Left ventricle myocardium inferior (tissue), 1 donor: ENCODE results near the gene DOCK8. TPM values are rescaled to one million over a fixed set of nuclear protein-coding genes. Genes with fewer than 3 reads are reported as not detected.

Experiments
- DNase-seq: peaks from one replicate; pipeline ENCODE4 v3.0.0-alpha.2; 2020
- H3K27ac ChIP-seq: fragments of 200-600 bp; replicated peaks from 2 replicates; pipeline ENCODE4 v1.8.0; 2021
- H3K27me3 ChIP-seq: fragments of 200-600 bp; 2 replicates; pipeline ENCODE4 v1.8.0; 2021; ENCODE audit warnings: low read depth
- H3K36me3 ChIP-seq: fragments of 200-600 bp; 2 replicates; pipeline ENCODE4 v1.8.0; 2021
- H3K4me1 ChIP-seq: fragments of 200-600 bp; 2 replicates; pipeline ENCODE4 v1.8.0; 2021
- H3K4me3 ChIP-seq: fragments of 200-600 bp; 2 replicates; pipeline ENCODE4 v1.8.0; 2021; ENCODE audit warnings: mild to moderate bottlenecking, moderate library complexity
- H3K9me3 ChIP-seq: fragments of 200-600 bp; replicated peaks from 2 replicates; pipeline ENCODE4 v1.8.0; 2021
- intact Hi-C: fragments of 100-400 bp; cut with micrococcal nuclease; formaldehyde crosslinking; loops from one replicate; pipeline ENCODE4 v1.11.0; 2022
- total RNA-seq: library from RNA; stranded (reverse); fragmentation: NEBNext Ultra II Directional; extraction: Animal tissue kit (Norgen Biotek cat#: 25700); gene quantifications from one replicate; pipeline ENCODE4 v1.2.1, GENCODE V29; 2021
- TF ChIP-seq, protein P1 (sequence below): fragments of 200-600 bp; IDR thresholded peaks from 2 replicates; pipeline ENCODE4 v1.8.0; 2021; ENCODE audit warnings: antibody characterized with exemption, mild to moderate bottlenecking, borderline replicate concordance
- donor health status: DM: no; HTN: yes; CAD: no; lungs with severe emphysema.

The DOCK8 gene
- total RNA-seq, 1 donor from 2014 or later, result 3.7 TPM

DNA sequence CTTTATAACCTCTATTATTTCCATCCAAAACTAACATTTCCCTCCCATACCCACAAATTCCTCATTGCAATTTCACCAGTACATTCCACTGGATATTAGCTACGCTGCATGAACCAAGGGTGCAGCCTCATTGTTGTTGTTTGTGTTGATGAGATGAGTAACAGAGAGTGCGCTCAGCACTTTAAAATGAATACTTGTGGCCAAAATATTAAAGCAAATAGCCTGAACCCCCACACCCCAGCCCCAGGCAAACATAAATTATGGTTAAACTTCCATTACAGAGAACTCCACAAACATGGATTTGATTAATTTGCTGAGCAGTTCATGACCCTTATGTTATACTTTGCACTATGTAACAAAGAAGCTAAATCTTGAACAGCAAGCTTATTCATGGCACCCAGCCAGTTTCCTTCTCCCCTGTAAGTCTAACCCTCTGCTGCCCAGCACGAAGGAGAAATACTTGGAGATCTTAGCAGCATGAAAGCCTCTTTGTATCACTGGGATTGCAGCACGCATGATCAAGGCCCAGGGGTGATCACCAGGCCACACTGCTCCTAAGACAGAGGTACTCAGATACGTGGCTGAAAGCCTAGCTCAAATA is 205.0 kb downstream of the DOCK8 start:
- Histone ChIP-seq H3K4me3 (no peak overlapping the region), H3K27ac (no peak overlapping the region), H3K27me3 (no peaks in the 10 kb centered on the region), H3K4me1 (no peaks in the 10 kb centered on the region), H3K36me3 (no peaks in the 10 kb centered on the region), H3K9me3 (no peaks in the 10 kb centered on the region)
- intact Hi-C loops, result no loop called here
- TF ChIP-seq, protein P1, sequence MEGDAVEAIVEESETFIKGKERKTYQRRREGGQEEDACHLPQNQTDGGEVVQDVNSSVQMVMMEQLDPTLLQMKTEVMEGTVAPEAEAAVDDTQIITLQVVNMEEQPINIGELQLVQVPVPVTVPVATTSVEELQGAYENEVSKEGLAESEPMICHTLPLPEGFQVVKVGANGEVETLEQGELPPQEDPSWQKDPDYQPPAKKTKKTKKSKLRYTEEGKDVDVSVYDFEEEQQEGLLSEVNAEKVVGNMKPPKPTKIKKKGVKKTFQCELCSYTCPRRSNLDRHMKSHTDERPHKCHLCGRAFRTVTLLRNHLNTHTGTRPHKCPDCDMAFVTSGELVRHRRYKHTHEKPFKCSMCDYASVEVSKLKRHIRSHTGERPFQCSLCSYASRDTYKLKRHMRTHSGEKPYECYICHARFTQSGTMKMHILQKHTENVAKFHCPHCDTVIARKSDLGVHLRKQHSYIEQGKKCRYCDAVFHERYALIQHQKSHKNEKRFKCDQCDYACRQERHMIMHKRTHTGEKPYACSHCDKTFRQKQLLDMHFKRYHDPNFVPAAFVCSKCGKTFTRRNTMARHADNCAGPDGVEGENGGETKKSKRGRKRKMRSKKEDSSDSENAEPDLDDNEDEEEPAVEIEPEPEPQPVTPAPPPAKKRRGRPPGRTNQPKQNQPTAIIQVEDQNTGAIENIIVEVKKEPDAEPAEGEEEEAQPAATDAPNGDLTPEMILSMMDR, result no peak
- DNase-seq, result no peak

DNA sequence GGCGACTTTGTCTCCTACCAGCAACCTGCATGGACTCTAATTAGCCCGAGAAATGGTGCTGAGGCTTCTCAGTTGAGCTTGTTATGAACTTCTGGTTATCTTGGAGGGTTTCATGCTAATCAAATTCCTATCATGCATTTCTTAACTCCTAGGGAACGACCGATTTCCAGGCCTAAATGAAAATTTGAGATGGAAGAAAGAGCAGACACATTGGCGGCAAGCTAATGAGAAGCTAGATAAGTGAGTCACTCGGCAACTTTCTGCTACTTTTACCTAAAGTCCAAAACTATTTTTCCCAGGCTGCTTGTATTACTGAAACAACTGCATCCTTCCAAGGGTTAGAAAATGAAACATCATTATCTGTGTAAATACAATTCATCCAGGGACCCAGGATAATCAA is 207.2 kb downstream of the DOCK8 start:
- no peaks in the 10 kb centered on the region for H3K36me3 ChIP-seq
- no peak overlapping the region for H3K27ac ChIP-seq
- intact Hi-C loops, result no loop called here
- no peaks in the 10 kb centered on the region for H3K27me3 ChIP-seq
- TF ChIP-seq, protein P1, result no peak
- no peak for DNase-seq
- H3K9me3 ChIP-seq, result no peaks in the 10 kb centered on the region
- no peaks in the 10 kb centered on the region for H3K4me1 ChIP-seq
- H3K4me3 ChIP-seq, result no peak overlapping the region

DNA sequence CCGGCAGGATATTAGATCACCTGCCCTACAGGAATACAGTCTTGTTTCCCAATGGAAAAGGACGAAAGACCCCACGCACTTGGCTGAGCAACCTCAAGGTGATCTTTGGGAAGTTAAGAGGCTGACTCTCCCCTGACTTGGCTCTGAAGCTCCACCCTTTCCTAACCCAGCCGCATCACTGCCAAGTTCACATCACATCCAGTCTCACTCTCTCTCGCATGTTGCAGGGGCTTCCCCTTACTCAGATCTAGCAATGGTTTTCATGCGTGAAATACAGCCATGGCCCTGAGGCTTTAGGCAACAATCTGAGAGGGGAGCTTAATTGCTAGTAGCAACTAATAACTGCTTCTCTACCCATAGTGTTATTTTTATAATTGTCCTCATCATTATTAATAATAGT is 211.6 kb downstream of the DOCK8 start:
- TF ChIP-seq, protein P1, result no peak
- intact Hi-C loops, result no loop called here

DNA sequence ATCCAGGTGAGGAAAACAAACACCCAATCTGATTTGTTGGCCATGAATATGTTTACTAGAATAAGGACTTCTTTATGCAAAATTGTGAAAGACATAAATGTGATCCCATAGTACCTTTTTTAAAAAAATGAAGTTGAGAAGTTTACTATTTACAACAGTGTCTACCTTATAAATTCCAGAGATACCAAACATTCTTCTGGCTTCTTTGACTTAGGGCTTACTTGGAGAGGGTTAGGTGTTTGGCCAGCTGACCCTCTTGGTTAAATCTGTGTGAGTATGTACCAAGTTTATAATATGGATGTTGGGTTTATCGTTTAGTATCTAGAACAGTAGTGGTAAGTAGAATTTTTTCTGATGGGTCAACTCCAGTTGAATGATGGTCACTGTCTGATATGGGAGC is 212.3 kb downstream of the DOCK8 start:
- H3K4me1 ChIP-seq, result no peaks in the 10 kb centered on the region
- H3K4me3 ChIP-seq, result no peak overlapping the region
- H3K27ac ChIP-seq, result no peak overlapping the region
- no peaks in the 10 kb centered on the region for H3K9me3 ChIP-seq
- no peak for DNase-seq
- no peaks in the 10 kb centered on the region for H3K36me3 ChIP-seq
- TF ChIP-seq, protein P1, result no peak
- intact Hi-C loops, result no loop called here
- H3K27me3 ChIP-seq, result no peaks in the 10 kb centered on the region

More for the DNA sequence above, 211.6 kb downstream of the DOCK8 start:
- DNase-seq, result no peak
- H3K4me3 ChIP-seq, result no peak overlapping the region
- no peak overlapping the region for H3K27ac ChIP-seq
- no peaks in the 10 kb centered on the region for H3K27me3 ChIP-seq
- H3K4me1 ChIP-seq, result no peaks in the 10 kb centered on the region
- no peaks in the 10 kb centered on the region for H3K36me3 ChIP-seq
- no peaks in the 10 kb centered on the region for H3K9me3 ChIP-seq

DNA sequence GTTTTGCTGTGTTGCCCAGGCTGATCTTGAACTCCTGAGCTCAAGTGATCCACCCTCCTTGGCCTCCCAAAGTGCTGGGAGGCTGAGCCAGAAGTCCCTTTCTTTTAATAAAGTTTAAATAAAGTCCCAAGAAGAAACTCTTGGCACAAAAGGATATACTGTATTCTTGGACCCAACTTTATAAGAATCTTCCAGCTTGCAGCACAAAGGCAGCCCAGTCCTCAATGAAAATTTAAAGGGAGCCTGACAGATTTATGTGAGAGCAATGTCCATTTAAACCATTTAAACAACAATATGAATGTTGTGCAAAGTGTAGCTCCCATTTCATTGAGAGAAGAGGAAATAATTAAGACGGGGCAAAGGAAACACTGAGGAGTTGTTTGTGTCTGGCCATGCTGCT is 217.0 kb downstream of the DOCK8 start:
- no peaks in the 10 kb centered on the region for H3K36me3 ChIP-seq
- no peak overlapping the region for H3K27ac ChIP-seq
- intact Hi-C loops, result no loop called here
- H3K27me3 ChIP-seq, result no peaks in the 10 kb centered on the region
- no peaks in the 10 kb centered on the region for H3K9me3 ChIP-seq
- H3K4me1 ChIP-seq, result no peaks in the 10 kb centered on the region
- H3K4me3 ChIP-seq, result no peak overlapping the region
- TF ChIP-seq, protein P1, result no peak
- no peak for DNase-seq
